HG03442 (cell line): ENCODE data around the gene DBI.

ENCODE experiments used
- ATAC-seq: cut with Tn5 transposase; IDR thresholded peaks from one replicate; pipeline ENCODE4 v1.9.1; 2021; ENCODE audit warnings: mild to moderate bottlenecking, moderate library complexity; ENCODE audit not compliant: unreplicated experiment

Gene DBI

GRCh38 chr2:119366649-119367471 lies at the start of gene DBI, which contains the start of gene C2orf76:
Gene DBI, plus strand, starts transcription at chr2:119366977. Its CDS starts 75 bp downstream, at chr2:119367052.
Gene C2orf76, minus strand, starts transcription at chr2:119366834. Its CDS starts 26,875 bp downstream, at chr2:119339959.
- ATAC-seq = peak; percentile 92

GRCh38 chr2:119317554-119317953 lies 49.2 kb upstream of the DBI start:
- no peak for ATAC-seq

GRCh38 chr2:119319593-119319992 lies 47.2 kb upstream of the DBI start:
- no peak for ATAC-seq

- ATAC-seq = no peak
These were observed 43.3 kb upstream of the DBI start for GRCh38 chr2:119323459-119323858.

GRCh38 chr2:119324685-119325270 lies 42.0 kb upstream of the DBI start:
- no peak for ATAC-seq

GRCh38 chr2:119326938-119327337 lies 39.8 kb upstream of the DBI start:
- no peak for ATAC-seq

DNA sequence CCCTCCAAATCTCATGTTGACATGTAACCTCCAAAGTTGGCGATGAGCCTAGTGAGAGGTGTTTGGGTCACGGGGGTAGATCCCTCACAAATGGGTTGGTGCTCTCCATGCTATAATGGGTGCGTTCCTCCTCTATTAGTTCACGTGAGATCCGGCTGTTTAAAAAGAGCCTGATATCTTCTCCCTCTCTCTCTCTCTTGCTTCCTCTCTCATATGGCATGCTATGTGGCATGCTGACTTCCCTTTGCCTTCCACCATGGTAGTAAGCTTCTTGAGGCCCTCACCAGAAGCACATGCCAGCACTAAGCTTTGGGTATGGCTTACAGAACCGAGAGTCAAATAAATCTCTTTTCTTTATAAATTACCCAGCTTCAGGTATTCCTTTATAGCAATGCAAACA lies 39.3 kb upstream of the DBI start:
- ATAC-seq = no peak

GRCh38 chr2:119332953-119333352 lies 33.8 kb upstream of the DBI start:
- ATAC-seq = no peak

DNA sequence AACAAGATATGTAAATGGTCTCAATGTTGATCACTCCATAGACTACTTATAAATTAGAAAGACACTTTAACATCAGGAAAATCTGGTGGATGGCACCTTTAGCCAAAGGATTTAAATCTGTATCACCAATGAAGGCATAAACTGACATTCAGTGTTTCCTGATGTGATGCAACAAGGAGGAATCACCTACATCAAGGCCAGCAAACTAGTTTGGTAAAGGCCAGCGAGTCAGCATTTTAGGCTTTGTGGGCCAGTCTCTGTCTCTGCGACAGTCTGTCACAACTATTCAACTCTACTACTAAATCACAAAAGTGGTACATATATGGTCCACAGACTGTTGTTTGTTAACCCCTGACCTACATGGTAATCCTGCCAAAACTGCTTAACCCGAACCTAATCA lies 33.4 kb upstream of the DBI start:
- no peak for ATAC-seq

DNA sequence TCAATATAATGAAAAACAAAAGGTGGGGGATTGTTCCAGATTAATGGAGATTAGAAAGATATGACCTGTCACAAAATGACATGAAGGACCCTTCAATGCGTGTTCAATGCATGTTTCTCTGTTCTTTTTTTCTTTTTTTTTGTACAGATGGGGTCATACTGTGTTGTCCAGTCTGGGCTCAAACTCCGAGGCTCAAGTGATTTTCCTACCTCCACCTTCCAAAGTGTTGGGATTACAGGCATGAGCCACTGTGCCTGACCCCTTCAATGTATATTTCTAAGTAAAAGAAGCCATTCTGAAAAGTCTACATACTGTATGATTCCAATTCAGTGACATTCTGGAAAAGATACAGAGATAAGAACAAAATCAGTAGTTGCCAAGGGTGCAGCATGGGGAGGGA lies 32.9 kb upstream of the DBI start:
- ATAC-seq = no peak

DNA sequence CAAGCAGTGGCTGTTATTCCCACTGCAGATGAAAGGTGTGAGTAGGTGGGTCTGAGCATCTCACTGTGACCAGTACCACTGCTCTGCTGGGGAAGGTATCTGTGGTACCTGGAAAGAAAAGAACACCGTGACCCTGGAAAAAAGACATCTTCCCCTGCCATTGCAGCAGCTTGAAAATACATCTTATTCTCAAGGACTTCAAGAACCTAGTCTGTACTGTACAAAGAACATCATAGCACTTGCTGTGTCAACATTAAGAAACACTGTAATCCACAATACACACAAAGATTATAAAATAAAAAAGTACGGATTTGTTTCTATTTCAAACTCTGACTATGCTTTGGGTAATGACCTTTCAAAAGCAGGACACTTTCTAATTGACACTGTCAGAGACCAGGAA lies 29.0 kb upstream of the DBI start:
- no peak for ATAC-seq

DNA sequence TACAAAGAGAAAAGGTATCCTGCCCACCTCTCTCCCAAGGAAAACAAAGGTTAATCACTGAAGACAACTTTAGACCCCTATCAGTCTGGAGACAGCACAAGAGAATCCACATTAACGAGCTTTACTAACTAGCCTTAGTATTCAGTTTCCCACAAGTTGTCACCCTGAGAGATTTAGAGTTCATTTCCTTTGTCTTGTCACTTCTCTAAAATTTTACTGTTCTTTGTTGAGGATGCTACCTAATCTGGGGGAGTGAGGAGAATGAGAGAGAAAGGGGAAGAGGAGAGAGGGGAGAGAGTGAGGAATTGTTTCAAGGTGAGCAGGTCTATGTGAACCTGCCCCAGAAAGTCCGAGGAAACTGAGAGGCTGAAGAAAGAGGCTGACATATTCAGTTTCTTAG lies 28.5 kb upstream of the DBI start:
- ATAC-seq = no peak

DNA sequence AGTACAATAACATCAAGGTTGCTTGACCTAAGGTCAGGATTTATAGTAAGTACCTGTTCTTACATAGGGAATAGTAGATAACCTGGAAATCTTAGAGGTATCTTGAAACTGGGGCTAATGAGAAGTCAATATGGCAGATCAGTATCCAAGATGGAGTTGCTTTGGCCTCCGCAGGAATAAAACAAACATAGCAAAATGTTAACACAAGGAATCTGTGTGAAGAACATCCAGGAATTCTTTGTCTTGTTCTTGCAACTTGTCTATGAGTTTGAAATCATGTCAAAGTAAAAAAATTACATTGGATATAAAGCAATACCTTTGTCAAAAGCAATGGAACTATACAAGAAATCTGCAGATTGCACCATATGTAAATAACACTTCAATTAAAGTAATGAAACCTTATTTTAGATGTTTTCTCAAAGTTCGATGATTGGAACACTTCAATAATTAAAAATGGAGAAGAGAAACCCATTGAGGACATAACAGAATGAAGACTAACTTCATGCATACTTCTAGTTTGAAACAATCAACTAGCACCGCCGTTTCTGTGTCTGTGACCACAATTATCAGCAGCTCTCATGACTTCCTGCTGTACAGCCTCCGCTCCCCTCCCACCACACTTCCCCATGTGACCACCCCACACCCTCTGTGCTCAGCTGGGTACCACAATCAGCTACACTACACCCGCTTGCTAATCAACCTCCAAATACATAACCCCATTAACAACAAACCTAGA lies 27.8 kb upstream of the DBI start:
- peak; percentile 99 for ATAC-seq

DNA sequence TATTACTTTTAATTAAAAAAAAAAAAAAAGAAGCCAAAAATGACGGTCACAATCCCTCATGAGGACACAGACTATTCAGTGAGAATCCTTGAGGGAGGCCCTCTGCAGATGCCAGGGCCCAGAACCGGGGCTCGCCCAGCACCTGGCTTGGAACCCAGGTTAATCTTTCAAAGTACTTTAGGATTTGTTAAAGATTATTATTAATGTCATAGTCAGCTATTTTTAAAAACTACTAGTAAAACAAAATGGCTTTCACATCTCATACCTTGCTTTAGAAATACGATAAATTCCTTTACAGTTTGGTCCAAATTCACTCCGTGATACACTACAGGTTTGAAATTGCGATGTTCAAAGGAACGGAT lies 27.2 kb upstream of the DBI start:
- no peak for ATAC-seq

GRCh38 chr2:119341684-119342083 lies 25.1 kb upstream of the DBI start:
- ATAC-seq = no peak

- ATAC-seq = no peak
These were observed 17.5 kb upstream of the DBI start for GRCh38 chr2:119349289-119349688.

DNA sequence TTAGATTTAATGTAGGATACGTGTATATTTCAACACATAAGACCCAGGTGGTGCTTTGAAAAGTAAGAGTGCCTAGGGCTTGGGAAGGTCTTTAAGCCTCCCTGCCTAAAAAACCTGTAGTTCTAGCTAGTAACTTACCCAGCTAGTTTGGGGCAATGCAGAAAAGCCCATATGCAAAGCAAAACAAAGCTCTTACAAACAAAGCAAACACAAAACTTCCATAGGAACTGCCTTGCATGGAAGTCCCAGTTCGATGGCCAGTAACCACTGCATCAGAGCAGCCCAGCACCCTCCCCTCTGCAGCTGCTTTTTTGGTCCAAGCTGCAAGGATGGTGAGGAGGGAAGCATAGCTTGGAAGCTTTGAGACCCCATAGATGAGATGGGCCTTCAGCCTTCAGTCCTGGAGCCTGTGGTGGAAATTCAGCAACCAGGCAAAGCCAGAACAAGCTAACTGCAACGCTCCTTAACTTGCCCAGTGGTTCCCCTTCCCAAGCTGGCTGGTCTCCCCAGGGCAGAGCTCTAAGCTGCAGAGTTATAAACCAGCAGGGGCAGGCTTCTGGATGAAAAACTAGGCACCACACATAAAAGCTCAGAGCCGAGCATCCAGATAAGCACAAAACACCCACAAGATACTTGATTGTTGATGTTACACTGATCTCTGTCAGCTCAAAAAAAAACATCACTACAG lies 16.3 kb upstream of the DBI start:
- no peak for ATAC-seq

GRCh38 chr2:119352357-119352756 lies 14.4 kb upstream of the DBI start:
- ATAC-seq = peak; percentile 93

- no peak for ATAC-seq
These were observed 11.9 kb upstream of the DBI start for GRCh38 chr2:119354860-119355259.

GRCh38 chr2:119359774-119360173 lies 7.0 kb upstream of the DBI start:
- ATAC-seq = no peak

GRCh38 chr2:119360423-119360966 lies 6.3 kb upstream of the DBI start:
- no peak for ATAC-seq
